ENCODE data around the gene ALPK1.

Gene ALPK1

DNA sequence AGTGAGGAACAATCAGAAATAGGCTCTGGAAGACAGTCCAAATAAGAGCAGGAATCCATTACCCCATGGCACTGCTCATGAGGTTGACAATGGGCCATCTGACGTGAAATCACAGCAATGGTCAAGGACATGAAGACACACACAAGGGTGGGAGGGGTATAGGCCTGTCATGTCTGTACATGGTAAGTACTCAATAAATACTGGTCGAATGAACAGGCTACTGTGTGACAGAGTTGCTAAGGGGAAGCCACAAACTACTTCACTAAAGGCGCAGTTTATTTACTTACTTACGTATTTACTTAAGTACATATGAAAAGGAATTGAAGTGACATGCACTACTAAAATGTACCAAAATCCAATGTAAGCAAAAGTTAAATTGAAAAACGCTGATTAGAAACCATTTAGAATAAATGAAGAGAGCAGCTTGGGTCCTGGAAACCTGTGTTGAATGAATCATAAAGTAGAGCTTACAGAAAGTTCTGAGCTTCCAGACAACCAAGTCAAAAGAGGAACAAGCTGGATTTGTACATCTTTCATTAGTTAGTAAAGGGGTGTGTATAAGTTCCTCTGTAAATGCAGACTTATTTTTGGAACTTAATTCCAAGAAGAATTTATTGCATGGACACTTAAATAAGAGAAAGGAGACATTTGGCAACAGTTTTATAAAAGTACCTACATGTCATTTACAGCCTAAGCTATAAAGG, 32.7 kb downstream of the ALPK1 start:
- DNase-seq: no peak

DNA sequence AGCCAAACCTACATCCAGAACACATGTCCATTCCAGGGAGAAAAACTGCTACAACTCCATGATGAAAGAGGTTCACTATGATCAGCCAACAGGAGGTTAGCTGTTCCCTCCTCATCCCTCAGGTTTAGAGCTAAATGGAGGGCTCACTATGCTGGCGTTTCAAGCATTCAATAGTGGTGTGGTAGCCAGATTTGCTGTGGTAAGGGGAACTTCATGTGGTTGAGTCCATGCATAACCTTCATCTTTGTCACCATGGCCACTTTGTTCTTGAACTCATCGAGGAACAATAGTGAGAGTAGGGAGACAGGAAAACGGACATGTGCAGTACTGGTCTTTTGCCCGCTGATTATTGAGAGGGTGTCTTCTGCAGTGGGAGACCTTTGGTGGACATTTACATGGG, 33.8 kb downstream of the ALPK1 start:
- DNase-seq: no peak

DNA sequence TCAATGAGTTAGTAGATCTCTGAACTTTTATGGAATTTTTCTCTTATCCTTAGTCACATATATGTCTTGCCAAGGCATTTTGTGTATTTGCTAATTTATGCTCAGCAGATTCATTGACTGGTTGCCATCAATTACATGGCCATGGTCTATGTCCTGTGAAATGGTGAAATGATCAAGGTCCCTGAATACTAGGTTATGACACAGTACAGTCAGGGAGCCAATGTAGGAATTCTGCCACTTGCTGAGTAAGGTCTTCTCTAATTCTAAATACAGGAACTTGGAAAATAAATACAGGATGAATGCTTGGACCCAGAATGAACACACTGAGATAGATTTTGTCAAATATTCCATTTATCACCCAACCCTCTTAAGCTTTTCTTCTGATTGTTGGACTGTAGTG, 35.2 kb downstream of the ALPK1 start:
- no peak for DNase-seq

DNA sequence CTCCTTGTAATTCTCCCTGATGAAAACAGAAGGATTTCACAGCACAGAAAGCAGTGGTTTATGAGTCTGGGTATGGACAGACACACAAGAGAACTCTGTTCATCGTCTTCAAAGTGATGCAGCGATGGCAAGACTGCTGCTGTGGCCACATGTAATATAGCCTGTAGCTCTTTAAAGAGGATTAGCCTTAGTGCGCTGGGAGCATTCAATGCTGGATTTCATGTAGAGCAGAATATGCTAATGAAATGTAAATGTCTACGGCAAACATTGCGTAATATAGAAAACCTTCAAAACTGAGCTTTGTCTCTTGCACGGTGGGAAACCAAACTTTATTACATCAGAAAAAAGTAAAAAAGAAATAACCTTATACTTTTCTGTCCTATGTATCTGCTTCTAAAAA, 42.9 kb downstream of the ALPK1 start:
- DNase-seq: no peak

DNA sequence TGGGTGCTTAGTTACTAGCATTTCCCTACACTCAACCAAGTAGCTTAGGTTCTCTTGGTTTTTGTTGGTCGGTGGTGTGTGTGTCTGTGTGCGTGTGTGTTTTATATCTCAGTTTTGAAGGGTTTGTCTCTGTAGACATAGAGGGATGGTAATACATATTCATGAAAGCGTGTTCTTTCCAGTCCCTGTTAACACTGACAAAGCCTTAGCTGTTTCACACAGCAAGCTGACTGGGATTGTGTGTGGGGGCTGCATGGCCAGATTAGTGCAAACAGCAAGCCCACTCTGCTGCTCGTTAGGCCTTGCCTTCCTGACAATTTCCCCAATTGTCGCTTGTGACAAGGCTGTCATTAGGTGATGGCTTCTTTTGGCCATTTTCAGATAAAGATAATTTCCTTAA, 43.9 kb downstream of the ALPK1 start:
- no peak for DNase-seq

DNA sequence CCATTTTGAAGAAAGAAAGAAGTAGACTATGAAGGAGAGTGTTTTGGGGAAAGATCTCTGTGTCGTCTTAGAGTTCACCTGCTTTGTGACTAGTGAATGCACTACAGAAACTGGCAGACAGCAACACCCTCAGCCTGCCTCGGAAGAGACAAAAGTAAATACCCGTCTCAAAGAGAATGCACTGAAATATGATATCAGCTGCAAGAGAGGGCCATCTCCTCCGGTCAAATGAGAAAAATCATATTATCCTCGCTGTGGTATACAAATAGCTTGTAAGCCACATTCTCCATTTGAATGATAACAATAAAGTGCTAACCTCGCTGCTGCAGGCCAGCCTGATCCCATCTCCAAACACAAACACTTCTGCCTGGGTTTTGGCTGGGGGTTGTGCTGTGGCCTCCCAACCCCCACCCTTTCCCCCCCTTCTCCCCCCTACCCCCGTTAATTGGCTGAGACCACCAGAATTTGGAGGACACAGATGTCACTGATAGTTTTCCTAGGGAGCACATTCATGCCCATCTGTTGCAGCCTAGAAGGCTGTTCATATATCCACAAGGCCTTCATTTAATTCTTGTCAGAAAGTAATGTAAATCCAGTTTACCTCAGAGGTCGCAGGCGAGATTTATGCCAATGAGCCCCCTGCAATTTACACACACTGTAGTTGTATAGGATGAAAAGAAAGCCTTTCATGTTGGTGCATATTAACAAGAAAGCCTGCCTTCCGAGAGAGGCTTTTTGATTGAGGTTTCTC, 46.3 kb downstream of the ALPK1 start:
- DNase-seq: no peak

DNA sequence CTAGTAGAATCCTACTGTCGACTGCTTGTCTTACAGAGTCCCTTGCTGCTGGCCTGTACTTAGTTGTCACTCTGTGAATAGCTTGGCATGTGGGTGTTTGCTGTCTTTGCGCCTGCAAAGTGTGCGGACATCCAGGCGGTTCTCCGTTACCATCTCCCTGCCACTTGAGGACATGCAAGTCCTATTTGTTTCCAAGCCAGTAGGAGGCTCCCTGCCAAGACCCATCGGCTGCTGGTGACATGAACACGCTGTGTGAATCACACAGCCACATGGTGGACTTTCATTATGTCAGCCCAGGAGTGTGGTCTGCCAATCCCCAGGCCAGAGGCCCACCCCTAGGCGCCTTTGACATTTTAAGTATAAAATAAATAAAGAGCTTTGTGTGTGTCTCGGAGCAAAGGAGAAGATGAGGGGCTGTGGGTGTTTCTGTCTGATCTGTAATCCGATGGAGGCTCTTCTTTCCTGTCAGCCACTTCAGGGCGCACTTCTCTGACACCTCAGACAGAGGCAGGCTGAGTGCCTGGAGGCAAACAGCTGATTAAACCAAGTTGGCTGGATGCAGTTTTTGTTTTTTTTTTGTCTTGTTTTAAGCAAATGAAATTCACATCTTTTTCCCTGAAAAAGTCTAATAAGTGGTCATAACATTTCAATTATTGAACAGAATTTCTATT, 51.5 kb downstream of the ALPK1 start:
- no peak for DNase-seq

DNA sequence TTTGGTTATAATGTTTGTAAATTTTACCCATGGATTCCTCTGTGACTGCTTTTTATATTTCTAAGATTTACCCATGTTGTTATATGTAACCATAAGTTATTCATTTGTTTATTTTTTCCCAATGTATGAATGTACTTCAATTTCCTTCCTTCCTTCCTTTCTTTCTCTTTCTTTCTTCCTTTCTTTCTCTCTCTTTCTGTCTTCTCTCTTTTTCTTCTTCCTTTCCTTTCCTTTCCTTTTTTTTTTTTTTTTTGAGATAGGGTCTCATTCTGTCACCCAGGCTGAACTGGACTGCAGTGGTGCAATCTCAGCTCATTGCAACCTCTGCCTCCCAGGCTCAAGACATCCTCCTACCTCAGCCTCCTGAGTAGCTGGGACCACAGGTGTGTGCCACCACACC, 55.6 kb downstream of the ALPK1 start:
- no peak for DNase-seq

DNA sequence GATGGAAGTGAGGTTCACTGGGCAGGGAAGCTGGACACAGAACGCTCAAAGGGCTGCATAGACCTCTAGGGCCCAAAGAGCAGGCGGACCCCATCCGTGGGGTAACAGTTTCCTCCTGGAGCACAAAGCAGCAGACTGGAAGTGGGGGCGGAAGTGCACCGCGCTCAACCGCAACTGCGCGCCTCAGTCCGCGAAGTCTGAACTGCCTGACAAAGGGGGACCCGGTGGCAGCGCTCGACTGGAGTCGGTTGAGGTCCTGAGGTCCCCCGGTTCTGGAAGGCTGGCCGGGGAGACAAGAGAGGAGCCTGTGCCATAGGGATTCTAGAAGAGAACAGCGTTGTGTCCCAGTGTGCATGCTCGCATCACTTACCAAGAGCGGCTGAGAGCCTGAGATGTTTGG, 58.5 kb downstream of the ALPK1 start:
- DNase-seq: no peak

DNA sequence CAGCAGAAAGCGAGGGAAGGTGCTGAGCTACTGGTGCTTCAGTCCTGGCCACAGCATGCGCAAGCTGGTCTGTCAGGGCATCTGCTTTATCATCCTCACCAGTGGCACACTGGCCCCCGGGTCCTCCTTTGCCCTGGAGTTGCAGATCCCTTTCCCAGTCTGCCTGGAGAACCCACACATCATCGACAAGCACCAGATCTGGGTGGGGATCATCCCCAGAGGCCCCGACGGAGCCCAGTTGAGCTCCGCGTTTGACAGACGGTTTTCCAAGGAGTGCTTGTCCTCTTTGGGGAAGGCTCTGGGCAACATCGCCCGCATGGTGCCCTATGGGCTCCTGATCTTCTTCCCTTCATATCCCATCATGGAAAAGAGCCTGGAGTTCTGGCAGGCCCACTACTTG, 60.3 kb downstream of the ALPK1 start:
- no peak for DNase-seq

DNA sequence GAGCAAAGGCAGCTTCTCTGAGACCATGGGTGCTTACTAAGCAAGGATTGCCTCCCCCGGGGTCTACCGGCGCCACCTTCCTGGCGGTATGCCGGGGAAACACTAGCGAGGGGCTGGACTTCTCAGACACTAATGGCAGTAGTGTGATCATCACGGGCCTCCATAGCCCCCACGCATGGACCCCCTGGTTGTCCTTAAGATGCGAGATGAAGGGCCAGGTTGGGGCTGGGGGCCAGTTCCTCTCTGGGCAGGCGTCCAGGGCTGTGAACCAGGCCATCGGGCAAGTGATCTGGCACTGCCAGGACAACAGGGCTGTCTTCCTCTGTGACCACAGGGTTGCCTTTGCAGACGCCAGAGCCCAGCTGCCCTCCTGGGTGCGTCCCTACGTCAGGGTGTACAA, 60.7 kb downstream of the ALPK1 start:
- DNase-seq: no peak

DNA sequence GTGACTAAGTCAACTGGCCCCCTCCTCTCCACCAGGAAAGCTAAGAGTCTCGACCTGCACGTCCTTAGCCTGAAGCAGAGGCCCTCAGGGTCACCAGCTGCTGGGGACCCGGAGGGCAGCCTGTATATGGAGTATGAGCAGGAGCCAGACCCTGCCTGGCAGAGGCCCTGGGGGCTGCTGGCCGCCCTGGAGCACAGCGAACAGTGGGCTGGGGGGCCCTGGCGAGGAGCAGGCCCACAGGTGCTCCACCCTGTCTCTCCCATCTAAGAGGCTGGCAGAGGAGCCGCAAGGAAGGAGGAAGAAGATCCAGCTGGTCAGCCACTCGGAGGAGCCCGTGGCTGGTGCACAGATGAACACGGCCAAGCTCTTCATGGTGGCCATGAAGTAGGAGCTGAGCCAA, 61.2 kb downstream of the ALPK1 start:
- DNase-seq: no peak

DNA sequence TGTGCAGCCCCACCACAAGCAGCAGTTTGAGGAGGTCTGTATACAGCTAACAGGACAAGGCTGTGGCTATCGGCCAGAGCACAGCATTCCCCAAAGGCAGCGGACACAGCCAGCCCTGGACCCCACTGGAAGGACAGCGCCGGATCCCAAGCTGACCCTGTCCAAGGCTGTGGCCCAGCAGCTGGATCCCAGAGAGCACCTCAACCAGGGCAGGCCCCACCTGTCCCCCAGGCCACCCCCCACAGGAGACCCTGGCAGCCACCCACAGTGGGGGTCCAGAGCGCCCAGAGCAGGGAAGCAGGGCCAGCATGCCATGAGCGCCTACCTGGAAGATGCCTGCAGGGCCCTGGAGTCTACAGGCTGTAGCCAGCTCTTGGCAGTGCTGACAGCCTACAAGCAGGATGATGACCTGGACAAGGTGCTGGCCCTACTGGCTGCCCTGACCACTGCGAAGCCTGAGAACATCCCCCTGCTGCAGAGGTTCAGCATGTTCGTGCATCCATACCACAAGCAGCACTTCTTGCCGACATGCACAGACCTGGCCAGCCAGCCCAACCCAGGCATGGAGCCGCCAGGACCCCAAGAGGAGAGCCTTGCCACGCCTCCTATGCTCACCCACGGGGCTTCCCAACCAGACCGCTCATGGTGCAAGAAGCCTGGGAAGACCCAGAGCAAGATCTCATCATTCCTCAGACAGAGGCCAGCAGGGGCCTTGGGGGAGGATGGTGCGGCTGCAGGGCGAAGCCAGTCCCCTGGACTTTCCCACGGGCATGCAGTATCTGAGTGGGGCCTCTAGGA, 62.0 kb downstream of the ALPK1 start:
- no peak for DNase-seq

DNA sequence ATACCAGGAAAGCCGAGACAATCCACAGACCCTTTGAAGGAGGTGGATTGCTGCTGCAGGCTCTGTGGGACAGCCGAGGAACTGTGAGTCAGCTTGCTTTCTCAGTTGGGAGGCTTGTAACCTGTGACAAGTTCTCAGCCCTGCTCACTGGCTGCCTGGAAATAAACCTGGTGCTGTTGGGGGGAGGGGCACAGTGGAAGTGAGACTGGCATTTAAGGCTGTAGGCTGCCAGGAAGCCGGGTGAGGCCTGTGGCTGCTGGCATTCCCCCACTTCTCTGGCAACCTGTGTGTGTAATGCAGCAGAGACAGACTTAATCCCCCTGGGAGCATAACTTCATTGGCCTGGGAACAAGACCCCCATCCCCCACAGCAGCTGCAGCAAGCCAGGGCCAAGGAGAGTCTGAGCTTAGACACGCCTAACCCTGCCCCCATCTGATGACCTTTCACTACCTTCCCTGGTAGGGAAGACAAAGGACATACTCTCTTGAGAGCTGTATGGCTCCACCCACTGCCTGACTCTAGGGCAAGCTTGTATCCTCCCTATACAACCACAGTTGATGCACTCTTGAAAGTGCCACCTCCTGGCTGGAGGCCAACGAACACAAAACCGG, 64.1 kb downstream of the ALPK1 start:
- no peak for DNase-seq

DNA sequence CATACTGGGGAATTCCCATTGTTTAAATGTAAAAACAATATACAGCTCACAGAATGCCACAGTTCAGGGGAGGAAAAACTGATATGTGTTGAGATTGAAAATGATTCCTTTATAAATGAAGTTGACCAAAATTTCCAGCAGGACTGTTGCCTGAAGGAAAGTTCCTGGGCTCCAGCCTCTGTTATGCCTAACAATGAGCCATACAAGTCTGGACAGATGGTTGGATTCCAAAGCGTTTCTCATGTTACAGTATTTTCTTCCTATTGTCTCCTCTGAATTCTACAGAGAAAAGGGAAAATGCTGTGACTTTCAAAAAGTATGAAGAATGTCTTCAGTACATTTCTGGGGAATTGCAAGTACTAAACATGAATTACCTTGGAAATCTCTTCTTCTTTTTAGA, 73.3 kb downstream of the ALPK1 start:
- no peak for DNase-seq

DNA sequence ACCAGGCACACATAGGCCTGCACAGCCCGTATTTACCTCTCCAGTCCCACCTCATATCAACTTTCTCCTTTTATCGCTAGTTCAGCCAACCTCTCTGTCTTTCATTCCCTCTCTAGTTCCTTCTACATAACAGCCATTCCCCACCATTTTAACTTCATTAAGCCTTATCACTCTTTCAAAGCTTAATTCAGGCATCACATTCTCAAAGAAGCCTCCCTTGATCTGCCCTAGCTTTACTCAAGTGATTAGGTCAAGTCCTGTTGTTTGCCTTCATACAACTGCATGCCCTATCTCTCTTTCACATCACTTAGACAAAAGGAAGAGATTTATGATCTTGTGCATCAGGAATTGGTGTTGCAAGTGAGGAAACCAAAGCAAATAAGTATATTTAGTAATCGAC, 74.2 kb downstream of the ALPK1 start:
- no peak for DNase-seq

DNA sequence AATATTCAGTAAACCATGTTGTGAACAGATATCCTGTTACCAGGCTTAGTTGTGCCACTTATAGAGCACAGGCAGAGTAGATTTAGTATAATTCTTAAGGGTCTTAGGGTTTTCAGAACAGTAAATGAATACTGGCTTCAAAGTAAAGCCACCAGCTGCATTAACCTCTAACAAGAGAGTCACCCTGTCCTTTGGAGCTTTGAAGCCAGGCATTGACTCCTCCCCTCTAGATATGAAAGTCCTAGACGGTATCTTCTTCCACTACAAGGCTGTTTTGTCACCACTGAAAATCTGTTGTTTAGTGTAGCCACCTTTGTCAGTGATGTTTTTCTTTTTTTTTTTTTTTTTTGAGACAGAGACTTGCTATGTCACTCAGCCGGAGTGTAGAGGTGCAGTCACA, 77.7 kb downstream of the ALPK1 start:
- DNase-seq: no peak

DNA sequence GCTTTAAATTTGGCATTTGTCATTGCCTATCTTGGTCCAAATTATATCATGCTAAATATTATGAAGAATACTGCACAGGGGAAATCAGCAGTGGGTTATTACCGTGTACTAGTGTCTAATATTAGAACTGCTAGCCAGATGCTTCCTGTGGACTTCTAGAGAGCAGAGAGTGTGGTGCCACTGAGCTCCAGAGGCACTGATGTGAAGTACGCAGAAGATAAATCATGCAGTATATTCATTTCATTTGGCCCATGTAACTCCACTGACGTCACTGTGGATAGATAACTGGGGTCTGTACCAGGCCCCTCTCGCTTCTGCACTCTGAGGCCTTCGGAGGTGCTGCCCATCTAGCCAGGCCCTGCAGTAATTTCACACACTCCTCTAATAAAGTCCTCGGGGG, 80.0 kb downstream of the ALPK1 start:
- DNase-seq: no peak

DNA sequence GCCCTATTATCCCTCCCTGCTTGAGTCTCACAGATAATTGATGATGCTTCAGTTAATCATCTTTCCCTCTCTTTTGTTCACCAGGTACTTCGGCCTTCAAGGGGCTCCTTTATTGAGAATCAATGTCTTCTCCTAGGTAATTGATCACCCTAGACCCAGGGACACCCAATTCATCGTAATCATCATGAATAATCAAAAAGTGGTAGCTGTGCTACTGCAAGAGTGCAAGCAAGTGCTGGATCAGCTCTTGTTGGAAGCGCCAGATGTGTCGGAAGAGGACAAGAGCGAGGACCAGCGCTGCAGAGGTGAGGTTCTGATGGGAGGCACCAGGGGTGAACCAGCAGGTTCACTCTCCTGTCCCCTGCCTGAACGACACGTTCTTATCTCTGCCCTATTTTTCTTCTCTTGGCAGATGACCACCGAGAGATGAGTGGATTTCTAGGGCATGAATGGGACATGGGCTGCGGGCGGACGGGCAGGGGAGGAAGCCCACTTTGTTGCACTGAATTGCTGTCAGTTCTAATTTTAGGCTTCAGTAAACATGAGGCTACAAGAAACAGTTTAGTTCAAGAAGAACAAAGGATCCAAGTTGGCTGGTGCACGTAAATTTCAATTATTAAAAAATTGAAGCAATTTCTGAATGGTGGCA, 80.5 kb downstream of the ALPK1 start:
- DNase-seq: no peak

DNA sequence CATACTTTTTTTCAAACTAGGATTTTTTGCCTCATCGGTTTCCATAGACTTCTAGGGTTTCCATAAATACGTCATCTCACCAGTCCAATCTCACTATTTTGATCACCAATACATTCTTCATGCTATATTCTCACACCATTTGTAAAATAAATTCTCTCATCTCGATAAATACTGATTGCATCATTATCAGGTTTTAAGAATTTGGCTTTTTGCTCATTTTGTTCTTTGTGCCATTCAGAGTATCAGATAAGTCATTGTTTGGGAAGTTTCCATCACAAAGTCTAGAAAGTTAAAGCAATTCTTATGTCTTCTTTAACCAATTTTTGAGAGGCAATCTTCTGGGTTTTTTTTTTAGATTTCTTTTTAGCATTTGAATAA, 81.1 kb downstream of the ALPK1 start:
- DNase-seq: no peak

DNA sequence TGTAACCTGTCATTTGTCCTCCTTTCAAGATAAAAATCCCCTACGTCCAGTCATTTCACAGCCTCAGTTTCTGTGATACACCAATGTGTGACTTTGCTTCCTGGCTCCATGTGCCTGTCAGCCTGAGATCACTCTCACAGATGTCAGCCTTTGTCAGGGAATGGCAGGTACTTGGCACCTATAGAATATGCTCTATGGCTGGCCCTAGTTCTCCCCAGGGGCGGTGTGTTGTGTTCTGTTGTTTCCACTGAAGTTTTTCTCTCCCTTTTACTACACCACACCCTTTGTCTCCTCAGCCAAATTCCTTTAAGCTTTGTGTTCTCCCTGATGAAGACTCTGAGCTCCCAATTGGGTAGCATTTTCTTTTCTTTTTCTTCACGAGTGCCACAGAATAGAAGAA, 81.7 kb downstream of the ALPK1 start:
- DNase-seq: no peak

DNA sequence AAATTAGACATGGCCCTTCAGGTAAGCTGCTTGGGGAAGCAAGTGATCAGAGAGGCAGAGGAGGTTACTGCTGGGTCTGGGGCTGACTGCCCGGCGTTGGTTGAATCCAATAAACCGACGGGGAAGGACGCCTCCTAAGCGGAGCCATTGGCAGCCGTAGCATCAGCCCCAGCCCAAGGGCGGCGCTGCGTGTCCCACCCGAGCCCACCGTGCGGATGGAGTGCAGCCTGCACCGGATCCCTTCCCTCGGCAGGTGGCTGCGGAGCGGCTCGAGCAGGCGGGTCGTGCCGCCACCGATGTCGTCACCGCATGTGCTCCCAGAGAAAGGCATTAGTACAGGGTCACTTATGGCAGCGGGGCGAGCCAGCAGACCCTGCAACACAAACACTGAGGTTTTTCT, 82.1 kb downstream of the ALPK1 start:
- DNase-seq: no peak
